ENCODE data around the gene ARHGEF2. TPM values are rescaled to one million over a fixed set of nuclear protein-coding genes. Genes with fewer than 3 reads are reported as not detected.

Gene ARHGEF2
- total RNA-seq, 1 experiment from 2014 or later, result 90.1 TPM

GRCh38 chr1:156021093-156021428 is 42.7 kb upstream of the ARHGEF2 start:
- Histone ChIP-seq H3K4me2 (ENCODE audit: low read length) (peak overlapping the region; percentile 92), H3K27ac (ENCODE audit: low read depth, low read length) (no peak overlapping the region), H3K27me3 (ENCODE audit: insufficient read depth, low read length) (no peaks in the 10 kb centered on the region), H3K9me2 (ENCODE audit: insufficient read depth) (no peaks in the 10 kb centered on the region), H3K9ac (ENCODE audit: low read length) (peak overlapping the region; percentile 68; the same call in 1 of the 2 replicates), H3K79me2 (ENCODE audit: insufficient read depth, low read length) (peaks cover 20% of the 10 kb centered on the region), H3K36me3 (ENCODE audit: control insufficient read depth in 1 of 2, insufficient read depth in 2 of 2, low read length in 2 of 2) (peaks cover 5 to 20% of the 10 kb centered on the region in 2 experiments; a peak in 3 of 4 replicates), H3K4me1 (ENCODE audit: control insufficient read depth in 1 of 2, insufficient read depth in 2 of 2, low read length in 2 of 2) (peaks cover 6 to 15% of the 10 kb centered on the region in 2 experiments; a peak in 3 of 4 replicates), H3K9me3 (ENCODE audit: control insufficient read depth in 1 of 2, insufficient read depth in 1 of 2, low read depth in 1 of 2, low read length in 2 of 2) (no peaks in the 10 kb centered on the region), H4K20me1 (ENCODE audit: insufficient read depth) (no peaks in the 10 kb centered on the region), H3K4me3 (replicated peaks in 1 of 2; ENCODE audit: low read depth in 1 of 2, low read length in 2 of 2) (peak overlapping the region; percentile 79), H2AFZ (ENCODE audit: low read depth, low read length, poor library complexity, severe bottlenecking) (peak overlapping the region; percentile 16)
- ChIA-PET CTCF (interaction anchor here (0.7 kb wide), 1 partner anchor 8 kb away, joined by 3 read pairs; no protein-coding TSS in a partner anchor), RAD21 (ENCODE audit: low non-redundant PET in 1 of 2, low total read pairs in 2 of 2, uncharacterized antibody in 2 of 2, unreplicated experiment in 2 of 2) (no interaction called here), POLR2A (interaction anchor here (1.1 kb wide), 1 partner anchor 11 kb away, joined by 4 read pairs; no protein-coding TSS in a partner anchor)
- no TSS peak for BruUV-seq (replicated peaks)
- DNase-seq (ENCODE audit: low read depth, low spot score), result no peak
- TF ChIP-seq EGR1 (IDR thresholded peaks at IDR 0.05; ENCODE audit: low read depth) (no peak), FOSL1 (IDR thresholded peaks at IDR 0.05; ENCODE audit: low read depth) (no peak), CEBPB (IDR thresholded peaks at IDR 0.05; ENCODE audit: low read depth) (no peak), SP1 (IDR thresholded peaks at IDR 0.05; ENCODE audit: low read depth) (no peak), REST (IDR thresholded peaks at IDR 0.05; ENCODE audit: low read depth) (no peak), ZFX (IDR thresholded peaks at IDR 0.05) (no peak), JUND (IDR thresholded peaks at IDR 0.05) (no peak), EZH2phosphoT487 (IDR thresholded peaks at IDR 0.05; ENCODE audit: borderline replicate concordance) (no peak)
- TF ChIP-seq, protein P1, sequence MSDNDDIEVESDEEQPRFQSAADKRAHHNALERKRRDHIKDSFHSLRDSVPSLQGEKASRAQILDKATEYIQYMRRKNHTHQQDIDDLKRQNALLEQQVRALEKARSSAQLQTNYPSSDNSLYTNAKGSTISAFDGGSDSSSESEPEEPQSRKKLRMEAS (IDR thresholded peaks at IDR 0.05), result no peak
- intact Hi-C loops (cut with micrococcal nuclease), result loop anchor here (2.0 kb wide), 1 partner anchor 34 kb away; the partner anchor contains the start of gene LAMTOR2
- no peak for ATAC-seq
